K562 (cell line): ENCODE results near the gene SHANK1.

ENCODE experiments used
- ETV5 ChIP-seq: sonication (generic); formaldehyde crosslinking; IDR thresholded peaks from 2 replicates; pipeline ENCODE4 v1.4.0; 2020; ENCODE audit warnings: low read depth, mild to moderate bottlenecking, missing genetic modification reagents
- LEF1 ChIP-seq: fragments of 450-650 bp; IDR thresholded peaks from 2 replicates; pipeline ENCODE4 v1.6.1; 2016; ENCODE audit warnings: mild to moderate bottlenecking
- MCM2 ChIP-seq: fragments of 450-650 bp; IDR thresholded peaks from 2 replicates; pipeline ENCODE4 v1.6.1; 2017; ENCODE audit warnings: low read depth, mild to moderate bottlenecking
- POLR2A ChIP-seq: fragments of 450-650 bp; conservative IDR thresholded peaks from 2 replicates; pipeline ENCODE4 v1.6.1; 2016
- POLR2AphosphoS5 ChIP-seq: IDR thresholded peaks from 2 replicates; pipeline ENCODE4 v1.6.1; 2011; ENCODE audit warnings: mild to moderate bottlenecking, low read depth, low read length, moderate library complexity; ENCODE audit not compliant: control insufficient read depth, insufficient read depth
- RCOR1 ChIP-seq, 2 experiments: IDR thresholded peaks; 2 replicates each; pipeline ENCODE4 v1.6.1; 2012; ENCODE audit warnings: low read depth in 2 of 2, low read length in 2 of 2, borderline replicate concordance in 1 of 2, improper control_type of control experiment in 1 of 2
- SIN3A ChIP-seq, 2 experiments: fragments of 150-350 bp in 1 of 2; IDR thresholded peaks; 2 replicates each; pipeline ENCODE4 v1.6.1; 2011 to 2016; ENCODE audit warnings: borderline replicate concordance in 2 of 2, low read depth in 2 of 2, low read length in 2 of 2, mild to moderate bottlenecking in 2 of 2, moderate library complexity in 2 of 2; ENCODE audit not compliant: control insufficient read depth in 1 of 2
- WHSC1 ChIP-seq: IDR thresholded peaks from one replicate; pipeline ENCODE4 v1.6.1; 2012; ENCODE audit warnings: low read length, control low read depth, inconsistent platforms
- ZNF217 ChIP-seq: sonication (generic); formaldehyde crosslinking; IDR thresholded peaks from 2 replicates; pipeline ENCODE4 v1.8.0; 2022; ENCODE audit warnings: mild to moderate bottlenecking, missing genetic modification reagents
- ZNF232 ChIP-seq: sonication (generic); formaldehyde crosslinking; IDR thresholded peaks from 2 replicates; pipeline ENCODE4 v1.8.0; 2022; ENCODE audit warnings: mild to moderate bottlenecking, missing genetic modification reagents
- TF ChIP-seq, protein P1 (sequence below): fragments of 250-450 bp; sonication (Bioruptor Pico); IDR thresholded peaks from 2 replicates; pipeline ENCODE4 v1.5.0; 2021; ENCODE audit warnings: mild to moderate bottlenecking, moderate library complexity
- TF ChIP-seq, protein P2 (sequence below): fragments of 250-450 bp; sonication (Bioruptor Pico); IDR thresholded peaks from 2 replicates; pipeline ENCODE4 v1.5.0; 2020; ENCODE audit warnings: mild to moderate bottlenecking, borderline replicate concordance
- TF ChIP-seq, protein P3 (sequence below): sonication (generic); formaldehyde crosslinking; IDR thresholded peaks from 2 replicates; pipeline ENCODE4 v1.8.0; 2022; ENCODE audit warnings: mild to moderate bottlenecking, low read depth, missing genetic modification reagents

DNA sequence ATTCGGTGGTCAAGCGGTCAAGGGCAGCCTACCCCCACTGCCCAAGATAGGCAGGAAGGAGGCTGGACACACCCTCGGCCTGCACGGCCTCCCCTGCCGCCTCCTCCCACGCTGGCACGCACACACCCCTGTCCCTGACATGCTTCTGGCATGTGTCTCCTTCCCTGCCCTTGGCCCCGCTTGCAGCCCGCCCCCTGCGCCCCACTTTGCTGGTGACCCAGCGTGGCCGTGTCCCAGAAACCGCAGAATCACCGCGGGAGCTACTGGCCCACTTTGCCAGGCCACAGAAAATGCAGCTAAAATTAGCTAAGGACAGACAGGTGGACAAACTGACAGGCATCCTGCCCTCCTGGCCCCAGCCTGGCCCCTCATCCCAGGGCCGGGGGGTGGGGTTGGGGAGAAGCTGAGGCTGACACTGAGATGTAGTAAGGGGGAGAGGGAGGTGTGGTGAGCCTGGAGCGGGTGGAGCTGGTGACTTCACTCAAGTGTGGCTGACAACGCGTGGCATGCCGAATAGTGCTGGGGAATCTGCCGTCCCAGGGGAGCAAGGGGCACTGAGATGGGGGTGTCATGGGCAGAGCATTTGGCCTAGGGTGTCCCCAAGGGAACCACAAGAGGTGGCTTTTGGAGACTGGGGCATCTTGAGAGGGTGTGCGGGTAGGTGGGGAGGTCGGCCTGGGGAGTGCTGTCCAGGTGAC is 2.4 kb downstream of the SHANK1 start:
- no peak for TF ChIP-seq MCM2
- TF ChIP-seq, protein P1, sequence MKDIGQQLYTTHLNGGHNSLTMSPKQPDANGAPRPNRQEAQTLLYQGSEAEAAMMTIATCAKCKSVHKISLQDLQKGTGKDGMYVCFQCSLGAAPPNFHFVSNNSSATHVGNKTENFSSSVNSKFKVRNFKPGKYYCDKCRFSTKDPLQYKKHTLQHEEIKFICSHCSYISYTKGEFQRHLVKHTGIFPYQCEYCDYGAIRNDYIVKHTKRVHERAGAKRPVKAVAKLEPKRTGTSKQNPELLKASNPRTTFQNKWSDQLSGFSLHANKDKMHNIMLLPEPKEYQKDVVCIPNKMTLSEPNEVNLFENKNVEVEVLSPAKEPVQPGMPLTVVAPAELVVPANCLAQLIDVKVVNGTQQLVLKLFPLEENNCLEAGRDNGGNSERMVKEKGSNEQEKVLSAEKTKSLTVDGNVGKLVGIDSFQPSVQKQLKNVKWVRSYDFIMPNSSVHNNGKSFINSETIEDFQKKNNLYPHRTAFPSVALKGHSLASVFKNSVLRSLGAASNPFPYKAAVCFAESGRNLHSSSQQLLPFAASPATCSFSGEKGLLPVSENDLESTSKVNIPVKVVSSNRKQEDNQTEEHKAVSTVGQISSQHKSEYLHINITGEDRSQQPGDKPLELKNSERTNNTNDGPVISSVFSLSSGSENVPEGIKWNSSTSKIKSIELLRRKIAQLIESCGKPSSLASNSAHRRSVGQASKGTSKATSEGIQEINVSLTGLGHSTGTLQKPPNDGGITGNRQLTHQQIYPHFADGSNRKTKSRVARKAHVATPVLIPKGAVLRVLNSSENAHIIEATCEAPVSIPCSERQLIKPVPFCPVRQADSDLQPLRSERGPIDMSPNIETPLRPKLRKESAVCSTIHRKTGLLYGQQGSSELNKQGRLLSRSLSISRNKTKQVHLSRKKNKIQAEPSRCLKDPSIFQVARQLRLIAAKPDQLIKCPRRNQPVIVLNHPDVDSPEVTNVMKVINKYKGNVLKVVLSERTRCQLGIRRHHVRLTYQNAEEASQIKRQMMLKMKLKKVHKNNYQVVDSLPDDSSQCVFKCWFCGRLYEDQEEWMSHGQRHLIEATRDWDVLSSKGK (CRISPR knock-in tag): no peak
- TF ChIP-seq POLR2A: no peak
- no peak for TF ChIP-seq ZNF232
- no peak for TF ChIP-seq ZNF217 (CRISPR knock-in tag)
- no peak for TF ChIP-seq WHSC1
- TF ChIP-seq, protein P2, sequence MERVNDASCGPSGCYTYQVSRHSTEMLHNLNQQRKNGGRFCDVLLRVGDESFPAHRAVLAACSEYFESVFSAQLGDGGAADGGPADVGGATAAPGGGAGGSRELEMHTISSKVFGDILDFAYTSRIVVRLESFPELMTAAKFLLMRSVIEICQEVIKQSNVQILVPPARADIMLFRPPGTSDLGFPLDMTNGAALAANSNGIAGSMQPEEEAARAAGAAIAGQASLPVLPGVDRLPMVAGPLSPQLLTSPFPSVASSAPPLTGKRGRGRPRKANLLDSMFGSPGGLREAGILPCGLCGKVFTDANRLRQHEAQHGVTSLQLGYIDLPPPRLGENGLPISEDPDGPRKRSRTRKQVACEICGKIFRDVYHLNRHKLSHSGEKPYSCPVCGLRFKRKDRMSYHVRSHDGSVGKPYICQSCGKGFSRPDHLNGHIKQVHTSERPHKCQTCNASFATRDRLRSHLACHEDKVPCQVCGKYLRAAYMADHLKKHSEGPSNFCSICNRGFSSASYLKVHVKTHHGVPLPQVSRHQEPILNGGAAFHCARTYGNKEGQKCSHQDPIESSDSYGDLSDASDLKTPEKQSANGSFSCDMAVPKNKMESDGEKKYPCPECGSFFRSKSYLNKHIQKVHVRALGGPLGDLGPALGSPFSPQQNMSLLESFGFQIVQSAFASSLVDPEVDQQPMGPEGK (CRISPR knock-in tag): no peak
- no peak for TF ChIP-seq LEF1
- no peak for TF ChIP-seq SIN3A (IDR thresholded peaks at IDR 0.05; ENCODE audit: borderline replicate concordance in 2 of 2, control insufficient read depth in 1 of 2, low read depth in 2 of 2, low read length in 2 of 2)
- TF ChIP-seq RCOR1 (IDR thresholded peaks at IDR 0.05; ENCODE audit: borderline replicate concordance in 1 of 2, low read depth in 2 of 2, low read length in 2 of 2): no peak
- TF ChIP-seq POLR2AphosphoS5: no peak
- TF ChIP-seq, protein P3, sequence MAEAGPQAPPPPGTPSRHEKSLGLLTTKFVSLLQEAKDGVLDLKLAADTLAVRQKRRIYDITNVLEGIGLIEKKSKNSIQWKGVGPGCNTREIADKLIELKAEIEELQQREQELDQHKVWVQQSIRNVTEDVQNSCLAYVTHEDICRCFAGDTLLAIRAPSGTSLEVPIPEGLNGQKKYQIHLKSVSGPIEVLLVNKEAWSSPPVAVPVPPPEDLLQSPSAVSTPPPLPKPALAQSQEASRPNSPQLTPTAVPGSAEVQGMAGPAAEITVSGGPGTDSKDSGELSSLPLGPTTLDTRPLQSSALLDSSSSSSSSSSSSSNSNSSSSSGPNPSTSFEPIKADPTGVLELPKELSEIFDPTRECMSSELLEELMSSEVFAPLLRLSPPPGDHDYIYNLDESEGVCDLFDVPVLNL: no peak
- TF ChIP-seq ETV5 (CRISPR knock-in tag): no peak
